ENCODE measurements around the gene FBLL1.

The FBLL1 gene

GRCh38 chr5:168578006-168578405 lies 48.9 kb downstream of the FBLL1 start:
- Histone ChIP-seq H3K9me2 (ENCODE audit: low read depth, low read length) (no peaks in the 10 kb centered on the region), H3K27me3 (ENCODE audit: insufficient read depth, low read length) (no peaks in the 10 kb centered on the region), H3K9me3 (ENCODE audit: low read length) (peaks cover 7% of the 10 kb centered on the region; the same call in 1 of the 2 replicates), H3K4me2 (ENCODE audit: low read length) (peak overlapping the region; percentile 88), H3F3A (ENCODE audit: insufficient read depth, low read length) (no peaks in the 10 kb centered on the region), H3K79me2 (ENCODE audit: insufficient read depth, low read length) (peaks cover 53% of the 10 kb centered on the region), H3K9ac (ENCODE audit: low read length) (peak overlapping the region; percentile 89), H2AFZ (ENCODE audit: low read length) (no peak overlapping the region), H4K20me1 (ENCODE audit: insufficient read depth, low read length) (no peaks in the 10 kb centered on the region), H3K4me1 (ENCODE audit: insufficient read depth, low read length, severe bottlenecking) (peaks cover 20% of the 10 kb centered on the region), H3K36me3 (ENCODE audit: insufficient read depth, low read length) (peaks cover 34% of the 10 kb centered on the region), H3K27ac (ENCODE audit: low read depth, low read length, poor library complexity, severe bottlenecking) (no peak overlapping the region), H3K4me3 (ENCODE audit: low read depth, low read length, poor library complexity, severe bottlenecking) (peak overlapping the region; percentile 97)
- TF ChIP-seq CTCF (IDR thresholded peaks at IDR 0.05; ENCODE audit: low read length) (no peak), EZH2 (IDR thresholded peaks at IDR 0.05; ENCODE audit: borderline replicate concordance, low read length) (no peak)

- peak within 1 kb of the TSS; percentile 71 for H3K27ac ChIP-seq (ENCODE audit: low read depth, low read length, poor library complexity, severe bottlenecking)
- no peaks in the 10 kb centered on the region for H3K9me2 ChIP-seq (ENCODE audit: low read depth, low read length)
- peaks cover 49% of the 10 kb centered on the region for H3K79me2 ChIP-seq (ENCODE audit: insufficient read depth, low read length)
- peaks cover 7% of the 10 kb centered on the region; the same call in 1 of the 2 replicates for H3K9me3 ChIP-seq (ENCODE audit: low read length)
- TF ChIP-seq CTCF (IDR thresholded peaks at IDR 0.05; ENCODE audit: low read length) (no peak), EZH2 (IDR thresholded peaks at IDR 0.05; ENCODE audit: borderline replicate concordance, low read length) (no peak)
- H2AFZ ChIP-seq (ENCODE audit: low read length), result no peak within 1 kb of the TSS
- H3F3A ChIP-seq (ENCODE audit: insufficient read depth, low read length), result no peaks in the 10 kb centered on the region
- peaks cover 20% of the 10 kb centered on the region for H3K4me1 ChIP-seq (ENCODE audit: insufficient read depth, low read length, severe bottlenecking)
- peak within 1 kb of the TSS; percentile 89 for H3K9ac ChIP-seq (ENCODE audit: low read length)
- H3K4me2 ChIP-seq (ENCODE audit: low read length), result peak within 1 kb of the TSS; percentile 88
- no peaks in the 10 kb centered on the region for H3K27me3 ChIP-seq (ENCODE audit: insufficient read depth, low read length)
- H4K20me1 ChIP-seq (ENCODE audit: insufficient read depth, low read length), result no peaks in the 10 kb centered on the region
- peak within 1 kb of the TSS; percentile 97 for H3K4me3 ChIP-seq (ENCODE audit: low read depth, low read length, poor library complexity, severe bottlenecking)
- H3K36me3 ChIP-seq (ENCODE audit: insufficient read depth, low read length), result peaks cover 33% of the 10 kb centered on the region
These were observed 49.7 kb downstream of the FBLL1 start, which contains the start of gene PANK3 for GRCh38 chr5:168578538-168579487. PANK3 (minus strand) TSS chr5:168579368; CDS start chr5:168579283, 85 bp downstream.

GRCh38 chr5:168579488-168580226 lies 50.6 kb downstream of the FBLL1 start:
- Histone ChIP-seq H3K27ac (ENCODE audit: low read depth, low read length, poor library complexity, severe bottlenecking) (peak overlapping the region; percentile 71), H3K36me3 (ENCODE audit: insufficient read depth, low read length) (peaks cover 27% of the 10 kb centered on the region), H3K9me2 (ENCODE audit: low read depth, low read length) (no peaks in the 10 kb centered on the region), H3K9me3 (ENCODE audit: low read length) (peaks cover 12% of the 10 kb centered on the region; the same call in 1 of the 2 replicates), H4K20me1 (ENCODE audit: insufficient read depth, low read length) (no peaks in the 10 kb centered on the region), H3K79me2 (ENCODE audit: insufficient read depth, low read length) (peaks cover 43% of the 10 kb centered on the region), H2AFZ (ENCODE audit: low read length) (no peak overlapping the region), H3F3A (ENCODE audit: insufficient read depth, low read length) (no peaks in the 10 kb centered on the region), H3K9ac (ENCODE audit: low read length) (peak overlapping the region; percentile 89), H3K4me2 (ENCODE audit: low read length) (peak overlapping the region; percentile 61), H3K27me3 (ENCODE audit: insufficient read depth, low read length) (no peaks in the 10 kb centered on the region), H3K4me3 (ENCODE audit: low read depth, low read length, poor library complexity, severe bottlenecking) (peak overlapping the region; percentile 97), H3K4me1 (ENCODE audit: insufficient read depth, low read length, severe bottlenecking) (peaks cover 20% of the 10 kb centered on the region)
- no peak for TF ChIP-seq EZH2 (IDR thresholded peaks at IDR 0.05; ENCODE audit: borderline replicate concordance, low read length)
- TF ChIP-seq CTCF (IDR thresholded peaks at IDR 0.05; ENCODE audit: low read length), result no peak
